Measurements from ENCODE around the gene ZNF253.

DNA sequence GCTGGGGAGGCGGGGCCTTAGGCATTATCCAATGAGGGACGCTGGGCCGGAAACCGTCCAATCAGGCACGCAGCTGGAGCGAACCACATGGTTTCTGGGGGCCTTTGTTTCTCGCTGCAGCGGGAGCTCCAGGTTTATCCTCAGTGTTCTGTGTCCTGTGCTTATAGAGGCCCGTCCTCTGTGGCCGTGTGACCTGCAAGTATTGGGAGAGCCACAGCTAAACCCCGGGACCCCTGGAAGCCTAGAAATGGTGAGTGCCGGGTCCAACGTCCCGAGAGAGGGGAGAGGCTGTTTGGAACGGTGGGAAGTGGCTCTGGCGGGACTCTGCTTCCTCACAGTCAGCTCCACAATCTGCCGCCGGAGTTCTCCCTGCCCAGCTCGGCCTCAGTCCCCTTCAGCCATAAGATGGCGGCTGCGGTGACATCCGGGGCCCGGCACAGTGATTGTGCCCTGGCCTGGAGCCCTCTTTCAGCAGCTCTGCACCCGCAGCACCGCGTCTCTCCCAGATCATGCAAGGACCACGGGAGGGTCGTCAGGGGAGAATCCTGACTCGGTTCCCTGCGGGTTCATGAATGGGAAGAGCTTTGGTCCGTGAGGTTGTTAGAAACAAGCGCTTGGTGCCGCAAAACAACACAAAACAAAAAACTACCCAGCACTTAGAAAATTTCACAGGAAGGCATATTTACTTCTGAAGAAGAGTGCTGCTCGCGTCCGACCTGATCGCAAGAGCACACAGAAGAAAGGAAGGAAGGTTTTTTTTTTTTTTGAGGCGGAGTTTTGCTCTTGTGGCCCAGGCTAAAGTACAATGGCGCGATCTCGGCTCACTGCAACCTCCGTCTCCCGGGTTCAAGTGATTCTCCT is at the start of gene ZNF253:
- TF ChIP-seq POLR2AphosphoS5 (IDR thresholded peaks at IDR 0.05; ENCODE audit: control insufficient read depth, insufficient read depth, low read depth, low read length) (peak; percentile 93), CHD7 (IDR thresholded peaks at IDR 0.05; ENCODE audit: low read depth, low read length) (no peak), ZNF830 (CRISPR knock-in tag; IDR thresholded peaks at IDR 0.05) (no peak), CTCF (IDR thresholded peaks at IDR 0.05 in 2 of 3, conservative IDR thresholded peaks at IDR 0.05 in 1 of 3; ENCODE audit: insufficient read depth in 2 of 3, low read depth in 1 of 3, low read length in 3 of 3) (peak in 1 of 3 experiments; percentile 17; a peak in 1 of 6 replicates), E2F3 (CRISPR knock-in tag; IDR thresholded peaks at IDR 0.05) (no peak)

Data from K562 (cell line).